Smooth muscle cell of the brain vasculature (primary cell): ENCODE results near the gene DHFR2.
"Not testable (repeated sequence)": the region's sequence is repeated elsewhere in the genome, so short reads cannot be mapped to it uniquely, and the experiment has no call there.

Experiments used
- DNase-seq: peaks from one replicate; pipeline ENCODE4 v3.0.0-alpha.2; 2012; ENCODE audit warnings: low read depth, low spot score

DHFR2 gene

GRCh38 chr3:94065819-94066480 is 3.2 kb upstream of the DHFR2 start:
- no peak for DNase-seq

- no peak for DNase-seq
Observed at GRCh38 chr3:94065122-94065521, 2.4 kb upstream of the DHFR2 start.

GRCh38 chr3:94064243-94064860 is 1.6 kb upstream of the DHFR2 start:
- DNase-seq = no peak

GRCh38 chr3:94063496-94064119 is 892 bp upstream of the DHFR2 start:
- no peak for DNase-seq

- DNase-seq = no peak
Observed at GRCh38 chr3:94061297-94061696, 1.4 kb downstream of the DHFR2 start.

GRCh38 chr3:94050546-94050945 is 12.2 kb downstream of the DHFR2 start:
- no peak for DNase-seq

GRCh38 chr3:94049267-94049666 is 13.4 kb downstream of the DHFR2 start:
- no peak for DNase-seq

GRCh38 chr3:94046533-94046932 is 16.2 kb downstream of the DHFR2 start:
- DNase-seq = no peak

GRCh38 chr3:94044100-94044936 is 18.4 kb downstream of the DHFR2 start:
- DNase-seq = not testable (repeated sequence)

GRCh38 chr3:94043285-94043684 is 19.4 kb downstream of the DHFR2 start:
- no peak for DNase-seq

GRCh38 chr3:94036909-94037507 is 25.7 kb downstream of the DHFR2 start:
- no peak for DNase-seq

GRCh38 chr3:94028093-94028837 is 34.5 kb downstream of the DHFR2 start, which contains the start of gene STX19:
STX19 (minus strand) TSS chr3:94028597; CDS start chr3:94015269, 13,328 bp downstream.
- no peak for DNase-seq

- DNase-seq = no peak
Observed at GRCh38 chr3:94026623-94027022, 36.1 kb downstream of the DHFR2 start.

GRCh38 chr3:94024385-94024784 is 38.3 kb downstream of the DHFR2 start:
- DNase-seq = no peak

- DNase-seq = no peak
Observed at GRCh38 chr3:94020293-94020692, 42.4 kb downstream of the DHFR2 start.

- DNase-seq = no peak
Observed at GRCh38 chr3:94019659-94020058, 43.1 kb downstream of the DHFR2 start.

- DNase-seq = no peak
Observed at GRCh38 chr3:94015025-94015424, 47.7 kb downstream of the DHFR2 start.

- no peak for DNase-seq
Observed at GRCh38 chr3:94012185-94012584, 50.5 kb downstream of the DHFR2 start.

- no peak for DNase-seq
Observed at GRCh38 chr3:94011233-94011711, 51.4 kb downstream of the DHFR2 start.

- DNase-seq = no peak
Observed at GRCh38 chr3:94009608-94010007, 53.1 kb downstream of the DHFR2 start.

GRCh38 chr3:94008253-94008652 is 54.5 kb downstream of the DHFR2 start:
- no peak for DNase-seq
